GM19193 (cell line): Measurements from ENCODE around the gene CIT.
A peak's percentile ranks its signal among the peaks of the same experiment; 100 is the strongest.

Experiments used
- POLR2A ChIP-seq: IDR thresholded peaks from 4 replicates; pipeline ENCODE4 v1.6.1; 2011; ENCODE audit not compliant: insufficient read depth, insufficient read length; ENCODE audit errors: extremely low read depth

The CIT gene

GRCh38 chr12:119683413-119683812 lies 193.7 kb downstream of the CIT start:
- no peak for TF ChIP-seq POLR2A

GRCh38 chr12:119682639-119683252 lies 194.4 kb downstream of the CIT start:
- no peak for TF ChIP-seq POLR2A

- no peak for TF ChIP-seq POLR2A
Observed at GRCh38 chr12:119681728-119682638, 195.1 kb downstream of the CIT start.

- no peak for TF ChIP-seq POLR2A
Observed at GRCh38 chr12:119681111-119681510, 196.0 kb downstream of the CIT start.

- no peak for TF ChIP-seq POLR2A
Observed at GRCh38 chr12:119679490-119679889, 197.6 kb downstream of the CIT start.

GRCh38 chr12:119679081-119679480 lies 198.0 kb downstream of the CIT start:
- TF ChIP-seq POLR2A, result no peak

GRCh38 chr12:119678459-119678858 lies 198.7 kb downstream of the CIT start:
- no peak for TF ChIP-seq POLR2A

GRCh38 chr12:119676573-119676972 lies 200.5 kb downstream of the CIT start:
- no peak for TF ChIP-seq POLR2A

GRCh38 chr12:119676022-119676421 lies 201.1 kb downstream of the CIT start:
- TF ChIP-seq POLR2A, result no peak

- peak; percentile 8 for TF ChIP-seq POLR2A
Observed at GRCh38 chr12:119674560-119674959, 202.6 kb downstream of the CIT start.

GRCh38 chr12:119673634-119674033 lies 203.5 kb downstream of the CIT start:
- no peak for TF ChIP-seq POLR2A

GRCh38 chr12:119672194-119672593 lies 204.9 kb downstream of the CIT start:
- no peak for TF ChIP-seq POLR2A

- no peak for TF ChIP-seq POLR2A
Observed at GRCh38 chr12:119671070-119671469, 206.1 kb downstream of the CIT start.

GRCh38 chr12:119669744-119670472 lies 207.2 kb downstream of the CIT start:
- no peak for TF ChIP-seq POLR2A

GRCh38 chr12:119668324-119668841 lies 208.7 kb downstream of the CIT start:
- no peak for TF ChIP-seq POLR2A
